Hippocampal formation (tissue), 2 donors: Measurements from ENCODE around the gene NRARP.

Source experiments
- DNase-seq, 2 donors: peaks; one replicate each; lab custom pipeline; 2025; lab: John Stamatoyannopoulos, UW

NRARP gene

DNA sequence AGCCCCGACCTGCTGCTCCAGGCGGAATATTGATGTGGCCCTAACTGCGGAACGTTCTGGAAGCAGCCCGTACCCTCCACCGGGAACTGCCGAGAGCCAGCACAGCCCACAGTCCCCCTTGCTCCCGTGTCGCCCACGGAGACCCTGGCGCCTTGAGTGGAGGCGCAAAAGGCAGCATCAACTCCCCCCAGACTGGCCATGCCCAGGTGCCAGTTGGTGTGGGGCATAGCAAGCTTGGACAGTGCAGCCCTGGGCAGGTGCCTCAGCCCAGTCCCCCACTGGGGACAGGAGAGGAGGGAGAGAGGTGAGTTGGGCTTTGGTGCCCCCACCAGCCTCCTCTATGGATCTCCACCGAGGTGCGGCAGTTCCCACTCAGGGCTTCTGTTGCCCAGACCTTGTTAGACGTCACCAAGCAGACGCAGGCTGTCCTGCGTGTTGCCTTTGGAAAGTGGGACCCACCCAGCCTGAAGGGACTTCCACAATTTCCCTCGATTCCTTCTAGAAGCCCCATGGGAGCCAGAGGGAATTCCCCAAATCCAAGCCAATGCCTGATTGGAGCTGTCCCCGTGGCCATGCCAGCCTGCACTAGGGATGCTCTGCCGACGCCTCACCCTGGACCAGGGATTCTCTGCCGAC is 19.8 kb upstream of the NRARP start:
- no peak for DNase-seq

DNA sequence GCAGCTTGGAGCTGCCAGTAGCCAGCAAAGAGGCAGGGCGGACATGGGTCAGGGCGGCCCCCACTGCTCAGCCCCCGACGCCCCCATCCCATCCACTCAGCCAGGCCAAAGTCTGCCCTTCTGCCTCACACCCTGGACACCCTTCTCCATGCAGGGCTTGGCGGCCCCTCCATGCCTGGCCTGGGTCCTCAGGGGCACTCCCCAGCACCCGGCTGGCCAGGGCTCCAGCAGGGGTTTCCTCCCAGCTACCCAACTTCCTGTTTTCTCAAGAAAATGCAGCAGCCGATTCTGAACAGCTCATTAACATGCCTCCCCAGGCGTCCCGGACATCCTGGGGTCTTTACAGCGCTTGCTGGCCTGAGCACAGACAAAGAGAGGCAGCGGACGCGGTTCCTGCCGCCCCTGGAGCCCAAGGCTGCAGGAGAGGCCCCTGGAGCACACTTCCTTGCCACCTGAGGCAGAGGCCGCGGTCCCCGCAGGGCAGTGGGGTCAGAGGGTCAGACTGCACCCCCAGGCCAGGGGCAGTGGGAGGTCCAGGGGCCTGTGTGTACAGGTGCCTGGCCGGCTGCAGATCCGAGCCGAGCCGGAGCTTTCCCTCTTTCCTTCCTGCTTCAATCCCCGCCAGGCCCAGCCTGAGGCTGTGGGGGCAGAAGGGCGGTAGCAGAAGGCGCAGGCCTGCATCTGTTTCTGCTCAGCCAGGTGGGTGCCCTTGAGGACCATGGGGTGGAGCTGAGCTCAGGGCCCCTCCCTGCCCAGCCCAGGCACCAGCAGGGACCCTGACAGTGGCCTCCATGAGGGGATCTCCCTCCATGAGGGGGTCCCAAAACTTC is 18.7 kb upstream of the NRARP start:
- no peak for DNase-seq

DNA sequence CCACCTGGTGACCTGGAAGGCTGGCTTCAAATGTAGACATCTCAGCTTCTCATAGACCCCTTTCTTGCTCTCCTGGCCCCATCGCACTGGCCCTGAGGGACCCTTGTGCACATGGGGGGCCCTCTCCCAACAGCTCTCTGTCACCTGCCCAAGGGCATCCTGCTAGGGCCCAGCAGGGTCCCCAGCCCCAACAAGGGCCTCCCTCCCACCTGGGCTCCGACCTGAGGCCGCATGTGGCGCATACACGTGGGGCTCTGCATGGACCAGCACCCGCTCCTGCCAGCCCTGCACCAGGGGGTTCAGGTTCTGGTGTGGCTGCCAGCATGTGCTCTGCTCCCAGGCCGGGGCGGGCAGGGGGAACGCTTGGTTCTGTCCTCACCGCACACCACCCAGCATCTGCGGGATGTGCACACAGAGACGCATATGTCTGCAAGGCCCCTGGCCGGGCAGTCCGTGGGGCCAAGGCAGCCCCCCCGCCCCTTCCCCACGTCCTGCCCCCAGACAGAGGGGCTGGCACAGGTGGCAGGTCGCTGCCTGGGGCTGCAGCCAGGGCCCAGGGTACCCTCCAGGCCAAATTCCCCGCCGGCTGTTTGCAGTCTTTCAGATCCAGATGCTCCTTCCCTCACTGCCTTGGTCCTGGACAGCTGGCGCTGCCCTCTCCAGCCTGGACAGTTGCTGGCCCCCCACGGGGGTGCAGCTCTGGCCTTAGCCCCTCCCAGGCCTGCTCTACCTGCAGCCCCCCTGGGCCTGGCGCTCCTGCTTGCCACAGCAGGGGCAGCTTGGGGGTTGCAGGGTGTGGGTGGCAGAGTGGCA is 17.9 kb upstream of the NRARP start:
- no peak for DNase-seq

DNA sequence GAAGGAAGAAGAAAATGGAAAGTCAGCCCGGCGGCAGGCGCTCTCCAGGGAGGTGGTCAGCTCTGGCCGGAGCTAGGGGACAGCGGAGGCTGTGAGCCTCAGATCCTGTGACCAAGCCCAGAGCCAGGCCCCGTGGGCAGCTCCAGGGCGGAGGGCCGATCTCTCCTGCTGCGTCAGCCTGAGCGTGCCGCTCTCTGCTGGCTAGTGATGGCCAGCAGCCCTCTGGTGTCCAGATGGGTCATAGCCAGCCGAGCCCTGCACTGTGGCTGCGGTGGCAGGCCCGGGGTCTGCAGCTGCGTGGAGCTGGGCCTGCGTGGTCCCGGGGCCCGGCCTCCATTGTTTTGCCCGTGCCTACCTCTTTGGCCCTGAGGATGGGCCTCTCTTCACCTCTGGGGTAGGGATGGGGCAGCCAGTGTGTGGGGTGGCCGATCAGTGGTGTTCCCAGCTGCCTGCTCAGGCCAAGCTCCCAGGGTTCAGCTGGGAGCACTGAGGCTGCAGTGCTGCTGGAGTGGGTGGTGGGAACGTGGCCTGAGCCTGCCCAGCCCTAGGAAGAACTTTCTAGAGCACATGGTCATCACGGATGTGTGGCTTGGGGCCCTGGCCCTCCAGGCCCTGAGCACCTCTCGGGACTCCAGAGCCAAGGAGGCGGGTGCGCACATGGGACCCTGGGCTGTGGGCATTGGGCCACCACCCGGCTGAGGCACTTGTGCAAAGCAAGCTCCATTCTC is 17.1 kb upstream of the NRARP start:
- peak; percentile 42 to 52 for DNase-seq

DNA sequence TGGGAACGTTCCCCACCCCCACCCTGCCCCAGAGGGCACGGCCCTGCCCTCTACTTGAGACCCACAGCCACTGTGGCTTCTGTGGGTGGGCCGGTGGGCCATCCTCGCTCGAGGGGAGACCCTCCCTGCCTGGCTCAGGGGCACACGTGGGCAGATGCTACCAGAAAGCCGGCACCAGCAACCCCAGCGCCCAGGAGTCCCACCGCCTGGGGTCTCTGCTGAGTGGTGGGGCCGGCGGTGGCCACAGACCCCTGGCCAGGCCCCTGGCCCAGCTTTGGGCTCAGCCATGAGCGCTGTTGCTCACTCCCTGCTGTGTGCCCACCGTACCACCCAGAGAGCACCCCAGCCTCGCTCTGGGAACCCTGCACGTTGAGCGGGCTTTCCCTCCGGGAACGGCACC is 16.5 kb upstream of the NRARP start:
- no peak for DNase-seq

DNA sequence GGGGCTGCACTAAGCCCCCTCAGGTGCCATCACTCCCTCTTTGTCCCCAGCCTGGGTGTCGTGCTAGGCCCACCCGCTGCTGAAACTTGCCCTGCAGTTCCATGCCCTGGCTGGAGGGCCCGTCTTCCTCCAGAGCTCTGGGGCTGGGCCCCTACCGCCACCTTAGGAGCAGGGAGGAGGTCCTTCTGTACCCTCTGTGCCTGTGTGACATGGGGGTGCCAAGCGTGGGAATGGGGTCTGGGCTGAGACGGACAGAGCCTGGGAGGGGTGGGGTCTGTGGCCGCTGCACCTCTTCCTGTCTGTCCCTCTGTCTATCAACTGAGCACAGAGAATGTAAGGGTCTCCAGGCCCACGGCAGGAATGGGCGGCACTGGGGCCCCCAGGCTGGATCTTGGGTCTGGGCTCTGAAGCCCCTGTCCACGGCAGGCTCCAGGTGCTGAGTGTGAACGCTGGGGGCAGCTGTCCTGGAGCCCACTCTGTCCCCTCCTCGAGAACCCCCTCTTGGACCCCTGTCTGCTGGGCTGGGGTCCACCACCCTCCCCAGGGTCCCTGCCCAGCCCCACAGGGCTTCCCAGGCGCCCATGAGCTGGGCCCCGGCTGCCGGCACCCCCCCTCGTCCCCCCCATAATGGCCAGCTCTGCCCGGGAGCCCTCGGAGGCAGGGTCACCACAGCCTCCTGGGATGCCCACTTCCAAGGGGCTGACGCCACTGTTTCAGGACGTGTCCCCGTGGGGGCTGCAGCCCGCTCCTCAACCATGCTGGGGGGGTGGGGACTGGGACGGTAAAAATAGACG is 15.8 kb upstream of the NRARP start:
- no peak for DNase-seq

DNA sequence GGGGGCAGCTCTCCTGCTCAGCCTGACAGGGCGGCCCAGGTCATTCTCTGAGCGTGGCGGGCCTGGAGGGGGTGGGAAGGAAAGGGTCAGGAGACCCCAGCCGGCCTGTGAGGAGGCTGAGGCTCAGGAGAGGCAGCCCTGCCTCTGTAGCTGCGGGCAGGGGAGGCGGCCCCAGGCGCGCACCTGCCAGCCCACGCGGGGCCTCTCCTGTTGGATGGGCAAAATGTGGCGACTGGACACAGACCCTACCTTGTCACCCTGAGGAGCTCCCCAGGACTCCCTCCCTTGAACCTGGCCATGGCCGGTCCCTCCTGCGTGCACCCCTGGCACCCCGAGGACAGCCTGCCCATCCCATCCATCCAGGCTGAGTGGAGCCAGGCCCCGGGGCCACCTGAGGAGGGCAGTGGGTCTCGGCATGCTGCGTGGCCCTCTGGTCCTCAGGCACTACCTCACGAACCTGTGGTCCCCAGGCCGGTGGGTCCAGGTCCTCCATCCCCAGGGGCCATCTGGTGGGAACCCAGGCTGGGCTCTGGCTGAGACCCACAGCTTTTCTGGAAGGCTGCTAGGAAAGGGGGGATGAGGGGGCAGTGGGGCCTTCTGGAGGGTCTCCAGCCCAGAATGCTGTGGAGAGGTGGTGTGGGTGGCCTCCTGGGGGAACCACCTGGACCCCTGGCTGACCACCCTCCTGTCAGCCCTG is 15.1 kb upstream of the NRARP start:
- DNase-seq = no peak

DNA sequence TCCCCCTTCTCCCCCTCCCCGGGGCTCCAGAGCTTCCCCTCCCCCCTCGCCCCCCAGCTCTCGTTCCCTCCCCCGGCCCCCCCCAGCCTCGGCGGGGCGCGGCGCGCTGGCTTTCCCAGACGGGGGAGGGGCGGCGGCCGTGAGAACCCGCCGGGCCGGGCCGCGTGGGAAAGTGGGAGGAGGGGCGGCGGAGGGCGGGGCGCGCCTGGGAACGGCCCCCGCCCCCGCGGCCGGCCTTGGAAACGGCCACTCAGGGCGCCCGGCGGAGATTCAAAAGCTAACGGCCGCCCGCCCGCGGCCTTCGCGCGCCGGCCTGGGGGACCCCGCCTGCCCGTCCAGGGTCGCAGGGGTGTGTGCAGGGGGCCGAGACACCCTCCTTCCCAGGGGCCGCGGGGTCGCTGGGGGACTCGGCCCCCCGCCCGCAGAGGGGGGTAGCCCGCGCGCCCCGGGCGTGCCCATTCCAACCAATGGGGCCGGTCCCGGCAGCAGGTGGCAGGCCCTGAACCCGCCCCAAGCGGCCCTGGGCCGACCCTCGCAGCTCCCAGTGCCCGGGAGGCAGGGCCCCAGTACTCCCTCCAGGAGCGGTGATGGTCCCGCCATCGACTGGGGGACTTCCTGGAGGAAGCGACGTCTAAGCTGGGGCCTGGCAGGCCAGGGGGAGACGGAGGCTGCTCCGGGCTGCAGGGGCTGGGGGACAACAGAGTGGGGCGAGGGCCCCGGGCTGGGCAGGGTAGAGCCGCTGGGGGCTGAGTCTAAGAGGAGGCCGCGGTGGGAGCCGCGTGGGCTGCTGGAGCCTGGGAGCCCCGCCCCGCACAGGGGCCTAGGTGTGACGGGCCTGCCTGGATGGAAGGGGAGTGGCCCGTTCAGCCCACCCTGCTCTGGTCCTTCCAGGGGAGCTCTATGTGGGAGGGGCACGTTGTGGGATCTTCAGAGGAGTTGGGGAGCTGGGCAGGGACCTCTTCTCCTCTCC is 14.2 kb upstream of the NRARP start:
- DNase-seq = no peak

DNA sequence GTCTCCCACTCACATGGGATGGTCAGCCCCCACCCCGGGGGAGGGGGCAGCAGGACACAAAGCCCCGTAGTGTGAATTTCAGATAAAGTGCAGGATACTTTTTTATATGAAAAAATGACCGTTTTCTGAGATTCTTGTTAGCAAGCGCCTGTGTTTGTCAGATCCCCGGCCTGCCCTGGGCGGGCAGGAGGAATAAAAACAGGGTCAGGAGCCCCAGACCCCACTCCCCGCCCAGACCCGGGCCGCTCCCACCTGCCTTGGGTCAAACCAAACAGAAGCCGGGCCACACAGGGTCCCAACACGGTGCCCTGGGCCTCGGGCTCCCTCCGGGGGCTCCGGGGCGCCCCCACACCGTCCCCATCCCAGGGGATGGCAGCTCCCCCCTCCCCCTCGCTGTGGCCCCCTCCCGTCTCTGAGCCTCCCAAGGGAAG is 13.5 kb upstream of the NRARP start:
- DNase-seq = no peak

DNA sequence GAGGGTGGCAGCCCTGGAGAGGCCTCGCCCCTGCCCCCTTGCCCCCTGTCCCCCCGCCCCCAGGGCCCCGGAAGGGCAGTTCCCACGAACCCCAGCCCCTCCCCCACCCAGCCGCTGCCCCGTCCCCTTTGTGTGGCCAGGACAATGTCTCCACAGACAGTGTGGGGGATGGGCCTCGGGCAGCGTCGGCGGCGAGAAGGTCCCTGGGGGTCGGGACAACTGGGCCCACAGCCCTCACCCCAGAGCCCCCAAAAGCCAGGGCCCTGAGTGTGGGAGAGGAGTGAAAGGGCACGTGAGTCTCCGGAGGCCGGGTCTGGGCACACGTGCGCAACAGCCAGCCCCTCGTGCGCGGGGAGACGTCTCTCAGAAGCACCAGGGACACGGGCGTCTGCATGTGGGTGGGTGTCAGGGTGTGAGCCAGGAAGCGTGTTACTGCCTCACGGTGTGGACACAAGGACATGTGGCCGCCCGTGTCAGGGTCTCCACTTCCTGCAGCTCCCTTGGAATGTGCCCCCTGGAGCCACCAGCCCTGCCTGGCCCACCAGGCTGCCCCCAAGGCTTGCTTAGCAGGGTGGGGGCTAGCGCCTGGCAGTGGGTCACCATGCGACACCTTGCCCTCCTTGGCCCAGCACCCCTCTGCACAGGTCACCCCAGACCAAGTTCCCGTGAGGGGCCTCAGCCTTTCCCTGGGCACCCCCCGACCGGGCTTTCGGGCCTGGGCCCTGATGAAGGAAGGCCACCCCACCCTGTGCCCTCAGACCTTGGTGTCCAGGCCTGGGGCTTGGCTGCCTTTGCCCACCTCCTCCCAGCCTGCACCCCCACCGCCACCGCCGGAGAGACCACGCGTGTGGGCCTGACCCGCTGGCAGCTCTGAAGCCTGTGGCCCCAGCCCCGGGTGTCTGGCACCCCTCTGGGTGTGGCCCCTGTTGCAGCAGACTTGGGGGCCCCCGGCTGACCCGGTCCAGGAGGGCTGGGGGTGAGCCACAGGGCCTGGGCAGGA is 12.8 kb upstream of the NRARP start:
- DNase-seq = no peak

DNA sequence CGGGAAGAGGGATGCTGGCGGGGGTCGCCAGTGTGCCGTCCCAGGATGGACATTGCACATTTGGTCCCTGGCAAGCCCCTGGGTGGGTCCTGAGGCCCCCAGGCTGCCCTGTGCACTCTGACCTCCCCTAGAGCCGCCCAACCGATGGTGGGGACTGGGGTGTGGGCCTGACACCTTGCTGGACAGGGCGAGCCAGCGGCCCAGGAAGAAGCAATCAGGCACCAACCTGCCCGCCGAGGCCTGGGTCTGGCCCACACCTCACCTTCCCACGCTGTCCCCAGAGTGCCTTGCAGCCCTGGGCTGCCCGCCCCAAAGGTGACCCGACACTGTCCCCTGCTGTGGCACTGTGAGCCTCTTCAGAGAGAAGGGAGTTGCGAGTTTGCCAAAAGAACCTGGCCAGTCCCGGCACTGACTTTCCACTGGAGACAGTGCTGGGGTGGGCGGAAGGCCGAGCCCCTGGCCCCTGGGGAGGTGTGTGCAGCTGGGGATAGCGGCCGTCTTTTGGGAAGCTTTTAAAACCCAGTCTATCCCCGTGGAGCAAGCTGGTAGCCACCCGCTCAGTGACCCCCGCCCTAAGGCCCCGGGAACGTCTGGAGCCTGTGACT is 12.0 kb upstream of the NRARP start:
- no peak for DNase-seq

DNA sequence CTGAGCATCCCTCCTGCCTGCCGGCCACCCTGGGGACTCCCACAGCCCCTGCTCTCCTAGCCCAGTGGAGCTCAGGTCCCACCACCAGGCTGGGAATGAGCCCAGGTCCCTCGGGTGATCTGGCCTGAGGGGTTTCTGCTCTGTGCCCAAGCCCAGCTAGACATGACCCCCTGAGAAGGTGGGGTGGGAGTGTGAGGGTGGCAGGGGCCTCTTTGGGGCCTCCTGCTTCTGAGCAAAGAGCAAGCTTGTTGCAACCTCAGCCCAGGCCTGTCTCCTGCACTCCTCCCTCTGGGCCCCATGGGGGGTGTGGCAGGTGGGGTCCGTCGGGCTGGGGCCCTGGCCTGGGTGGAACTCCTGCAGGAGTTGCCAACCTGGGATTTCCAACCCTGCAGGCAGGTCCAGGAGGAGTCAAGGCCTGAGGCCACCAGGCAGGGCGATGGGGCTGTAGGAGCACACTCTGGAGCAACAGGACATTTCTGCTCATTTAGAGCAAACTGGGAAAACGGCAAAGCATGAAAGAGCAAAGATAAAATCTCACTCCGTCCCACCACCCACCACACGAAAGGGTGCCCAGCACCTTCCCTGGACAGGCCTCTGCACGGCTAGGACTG is 11.4 kb upstream of the NRARP start:
- no peak for DNase-seq

DNA sequence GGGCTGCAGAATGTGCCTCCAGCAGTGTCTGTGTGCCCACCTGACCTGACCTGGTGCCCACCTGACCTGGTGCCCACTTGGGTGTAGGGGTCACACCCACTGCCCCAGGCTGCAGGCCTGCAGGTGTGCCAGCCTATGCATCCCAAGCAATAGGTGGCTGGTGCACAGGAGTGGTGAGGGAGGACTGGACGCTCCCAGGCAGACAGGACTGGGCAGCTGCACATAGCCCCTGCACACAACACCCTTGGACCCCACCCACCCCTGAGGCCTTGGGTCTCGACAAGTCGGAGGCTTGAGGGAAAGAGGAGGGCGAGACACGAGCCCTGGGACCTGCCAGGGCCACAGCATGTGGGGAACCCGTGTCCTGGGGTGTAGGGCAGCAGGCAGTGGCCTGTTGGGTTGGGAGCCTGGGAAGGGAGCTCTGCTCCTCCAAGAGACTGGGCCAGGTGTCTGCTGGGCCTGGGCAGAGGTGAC is 10.8 kb upstream of the NRARP start:
- DNase-seq = no peak

DNA sequence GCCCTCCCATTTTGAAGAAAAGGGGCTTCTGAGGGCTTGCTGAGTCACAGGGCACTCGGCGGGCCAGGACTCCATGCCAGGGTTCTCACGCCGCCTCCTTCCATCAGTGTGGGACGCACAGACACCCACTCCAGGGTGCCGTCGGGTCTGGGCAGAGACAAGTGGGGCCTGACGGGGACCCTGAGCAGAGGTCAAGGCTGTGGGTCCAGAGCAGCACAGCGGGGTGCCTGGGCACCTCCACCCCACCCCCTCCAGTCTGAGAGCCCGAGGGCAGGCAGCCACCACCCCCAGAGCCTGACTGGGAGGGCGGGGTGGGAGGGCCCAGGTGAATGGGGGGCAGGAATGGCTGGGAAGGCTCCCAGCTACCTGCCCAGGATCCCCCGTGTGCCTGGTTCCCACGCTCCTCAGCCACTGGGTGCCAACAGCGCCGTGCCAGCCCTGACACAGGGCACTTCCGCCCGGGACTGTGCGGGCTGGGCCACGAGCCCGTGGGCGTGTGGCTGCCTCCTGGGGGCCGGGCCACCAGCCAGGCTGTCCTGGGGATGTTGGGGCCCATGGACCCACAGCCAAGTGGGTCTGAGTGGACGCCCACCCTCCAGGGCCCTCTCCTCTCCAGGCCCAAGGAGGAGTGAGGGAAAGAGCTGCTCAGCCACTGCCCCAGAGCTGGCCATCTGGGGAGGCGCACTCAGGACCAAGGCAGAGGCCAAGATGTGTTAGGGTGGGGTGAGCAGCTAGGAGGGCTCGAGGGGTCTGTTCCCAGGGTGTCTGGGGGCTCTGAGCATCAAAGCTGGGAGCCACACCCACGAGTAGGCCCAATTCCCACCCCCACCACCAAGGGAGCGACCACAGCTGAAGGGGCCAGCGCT is 10.1 kb upstream of the NRARP start:
- DNase-seq = no peak

DNA sequence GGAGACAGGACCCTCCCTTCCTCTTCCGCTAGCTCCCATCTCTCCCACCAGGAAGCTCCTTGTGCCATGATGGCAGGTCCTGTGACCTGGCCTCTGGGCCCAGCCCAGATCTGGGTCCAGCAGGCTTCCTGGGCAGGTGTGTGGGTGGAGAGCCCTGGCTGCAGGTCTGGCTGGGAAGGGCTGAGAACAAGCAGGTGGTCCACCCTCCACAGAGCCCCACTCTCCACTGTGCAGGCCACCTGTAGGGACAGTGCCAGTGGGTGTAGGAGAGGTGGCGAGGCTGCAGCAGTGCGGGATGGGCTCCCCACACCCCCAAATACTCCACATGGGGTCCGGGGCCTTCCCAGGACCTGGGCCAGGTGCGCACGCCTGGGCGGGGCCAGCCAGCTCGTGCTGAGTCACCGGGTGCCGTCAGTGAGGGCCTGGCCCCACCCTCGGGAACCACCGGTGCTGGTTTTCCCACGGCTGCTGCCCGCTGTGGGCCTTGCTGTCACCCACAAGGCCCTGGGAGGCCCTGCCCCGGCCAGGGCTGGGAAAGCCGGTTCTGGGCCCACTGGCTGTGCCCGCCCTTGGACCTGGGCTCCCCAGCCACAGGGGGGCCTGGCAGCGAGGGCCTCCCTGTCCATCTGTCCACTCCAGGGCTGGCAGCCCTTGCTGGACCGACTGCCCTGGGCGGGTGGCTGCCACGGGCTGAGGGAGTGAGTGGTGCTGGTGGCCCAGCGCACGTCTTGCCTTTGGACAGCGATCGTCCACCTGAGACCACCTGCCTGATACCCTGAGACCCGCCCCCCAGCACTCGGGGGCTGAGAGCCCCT is 9.3 kb upstream of the NRARP start:
- DNase-seq = no peak
